Stimulated activated CD8-positive, alpha-beta memory T cell treated with anti-CD3 and anti-CD28 coated beads, Interleukin-12 subunit alpha, Interleukin-12 subunit beta, amount 100 ng/mL, for 24 hours (primary cell): ENCODE results near the gene OLA1.
A peak's percentile ranks its signal among the peaks of the same experiment; 100 is the strongest.

Source experiments
- DNase-seq: peaks from one replicate; pipeline ENCODE4 v3.0.0-alpha.2; 2020; ENCODE audit errors: extremely low read depth

Gene OLA1

GRCh38 chr2:174066871-174067270 lies 181.5 kb downstream of the OLA1 start:
- DNase-seq = no peak

- DNase-seq = no peak
These were observed 184.7 kb downstream of the OLA1 start for GRCh38 chr2:174063492-174064092.

- DNase-seq = no peak
These were observed 185.4 kb downstream of the OLA1 start for GRCh38 chr2:174062934-174063333.

GRCh38 chr2:174059884-174060244 lies 188.5 kb downstream of the OLA1 start:
- no peak for DNase-seq

- DNase-seq = no peak
These were observed 189.0 kb downstream of the OLA1 start for GRCh38 chr2:174059178-174059883.

- DNase-seq = no peak
These were observed 189.9 kb downstream of the OLA1 start for GRCh38 chr2:174058456-174058855.

GRCh38 chr2:174058026-174058425 lies 190.3 kb downstream of the OLA1 start:
- no peak for DNase-seq

GRCh38 chr2:174054926-174055325 lies 193.4 kb downstream of the OLA1 start:
- DNase-seq = no peak

- DNase-seq = no peak
These were observed 194.8 kb downstream of the OLA1 start for GRCh38 chr2:174053355-174054151.

GRCh38 chr2:174052584-174052976 lies 195.8 kb downstream of the OLA1 start:
- DNase-seq = no peak

GRCh38 chr2:174051741-174052583 lies 196.4 kb downstream of the OLA1 start:
- no peak for DNase-seq

- no peak for DNase-seq
These were observed 197.3 kb downstream of the OLA1 start for GRCh38 chr2:174051068-174051467.

- DNase-seq = no peak
These were observed 198.4 kb downstream of the OLA1 start for GRCh38 chr2:174049895-174050294.

- no peak for DNase-seq
These were observed 200.1 kb downstream of the OLA1 start for GRCh38 chr2:174048243-174048642.

- no peak for DNase-seq
These were observed 200.6 kb downstream of the OLA1 start for GRCh38 chr2:174047746-174048145.

GRCh38 chr2:174046172-174046571 lies 202.2 kb downstream of the OLA1 start:
- no peak for DNase-seq

- DNase-seq = no peak
These were observed 203.8 kb downstream of the OLA1 start for GRCh38 chr2:174044556-174044955.

GRCh38 chr2:174040417-174040701 lies 208.0 kb downstream of the OLA1 start:
- no peak for DNase-seq

GRCh38 chr2:174039551-174040416 lies 208.5 kb downstream of the OLA1 start:
- peak; percentile 64 for DNase-seq

GRCh38 chr2:174038462-174038861 lies 209.9 kb downstream of the OLA1 start:
- no peak for DNase-seq

- DNase-seq = no peak
These were observed 211.5 kb downstream of the OLA1 start for GRCh38 chr2:174036825-174037224.
